Natural killer cell (primary cell): Measurements from ENCODE around the gene SEMA6B. TPM values are rescaled to one million over a fixed set of nuclear protein-coding genes. Genes with fewer than 3 reads are reported as not detected.

Experiments
- ATAC-seq, 3 donors: fragments of 150-1000 bp in 2 of 3; fragments of 200-7000 bp in 1 of 3; cut with Tn5 transposase; 1 replicate in 1 of 3; 2 replicates in 2 of 3; pipeline ENCODE4 v1.10.0; 2021; ENCODE audit warnings: mild to moderate bottlenecking in 2 of 3, moderate library complexity in 2 of 3
- DNase-seq, 2 donors: peaks; one replicate each; pipeline versions ENCODE4 v3.0.0 to v3.0.0-alpha.2; 2013 to 2021; ENCODE audit warnings: mixed read lengths in 1 of 2
- H3K27ac ChIP-seq: one replicate; pipeline ENCODE4 v1.5.1; 2013; ENCODE audit warnings: mild to moderate bottlenecking, low read length
- H3K27me3 ChIP-seq: one replicate; pipeline ENCODE4 v1.6.1; 2013; ENCODE audit warnings: low read length; ENCODE audit not compliant: control insufficient read depth, insufficient read depth
- H3K36me3 ChIP-seq: one replicate; pipeline ENCODE4 v1.6.1; 2013; ENCODE audit warnings: low read length; ENCODE audit not compliant: control insufficient read depth, insufficient read depth
- H3K4me1 ChIP-seq: one replicate; pipeline ENCODE4 v1.6.1; 2013; ENCODE audit warnings: low read length; ENCODE audit not compliant: control insufficient read depth, insufficient read depth
- H3K4me3 ChIP-seq: one replicate; pipeline ENCODE4 v1.5.1; 2013; ENCODE audit warnings: low read length
- H3K9me3 ChIP-seq: one replicate; pipeline ENCODE4 v1.6.1; 2013; ENCODE audit warnings: low read length; ENCODE audit not compliant: control insufficient read depth, insufficient read depth
- H3K27ac Mint-ChIP-seq, 2 donors: one replicate each; pipeline ENCODE4 v1.8.0; 2022; ENCODE audit warnings: mild to moderate bottlenecking in 2 of 2, mixed read lengths in 2 of 2, moderate library complexity in 1 of 2
- H3K27me3 Mint-ChIP-seq, 2 donors: one replicate each; pipeline ENCODE4 v1.8.0; 2022; ENCODE audit warnings: low read depth in 2 of 2, mixed read lengths in 2 of 2
- H3K36me3 Mint-ChIP-seq: one replicate; pipeline ENCODE4 v1.8.0; 2022; ENCODE audit warnings: mixed read lengths
- H3K4me1 Mint-ChIP-seq, 2 donors: one replicate each; pipeline ENCODE4 v1.8.0; 2022; ENCODE audit warnings: mixed read lengths in 2 of 2
- H3K4me3 Mint-ChIP-seq: one replicate; pipeline ENCODE4 v1.8.0; 2022; ENCODE audit warnings: mild to moderate bottlenecking, moderate library complexity, mixed read lengths
- H3K9me3 Mint-ChIP-seq, 2 donors: one replicate each; pipeline ENCODE4 v1.8.0; 2022; ENCODE audit warnings: mixed read lengths in 2 of 2
- WGBS: methylation state at CpG from one replicate; pipeline ENCODE4 v1.1.7; 2013; ENCODE audit warnings: missing lambda C conversion rate; ENCODE audit not compliant: insufficient coverage; 5-methylcytosine and 5-hydroxymethylcytosine counted together
- intact Hi-C: fragments of 100-400 bp; cut with micrococcal nuclease; formaldehyde crosslinking; loops from one replicate; pipeline ENCODE4 v1.14.2; 2022
- total RNA-seq, 4 donors: library from RNA; stranded (reverse); fragments of 120-200 nt in 1 of 4; gene quantifications; one replicate each; pipeline versions ENCODE4 v1.2.3 to v1.2.4, GENCODE V29; 2013 to 2022
- TF ChIP-seq, protein P1 (sequence below): fragments of 200-600 bp; IDR thresholded peaks from one replicate; pipeline ENCODE4 v1.8.0; 2022; ENCODE audit warnings: antibody characterized with exemption

SEMA6B gene
- total RNA-seq, 3 donors from 2014 or later (not counting 1 experiment from before 2014, with no cell fraction given), result 0.50 to 5.4 TPM; not detected in 1

- no peak overlapping the region for H3K27ac Mint-ChIP-seq
- no peaks in the 10 kb centered on the region for H3K36me3 Mint-ChIP-seq
- peaks cover 16% of the 10 kb centered on the region for H3K36me3 ChIP-seq
- intact Hi-C loops, result no loop called here
- no peaks in the 10 kb centered on the region for H3K9me3 ChIP-seq
- 96% methylated on average over 25 of the region's 25 CpGs for WGBS
- no peak overlapping the region for H3K27ac ChIP-seq
- H3K9me3 Mint-ChIP-seq, result no peaks in the 10 kb centered on the region
- H3K4me1 ChIP-seq, result no peaks in the 10 kb centered on the region
- ATAC-seq, result no peak
- no peaks in the 10 kb centered on the region for H3K27me3 ChIP-seq
- no peaks in the 10 kb centered on the region for H3K27me3 Mint-ChIP-seq
- H3K4me3 Mint-ChIP-seq, result no peak overlapping the region
- TF ChIP-seq, protein P1, sequence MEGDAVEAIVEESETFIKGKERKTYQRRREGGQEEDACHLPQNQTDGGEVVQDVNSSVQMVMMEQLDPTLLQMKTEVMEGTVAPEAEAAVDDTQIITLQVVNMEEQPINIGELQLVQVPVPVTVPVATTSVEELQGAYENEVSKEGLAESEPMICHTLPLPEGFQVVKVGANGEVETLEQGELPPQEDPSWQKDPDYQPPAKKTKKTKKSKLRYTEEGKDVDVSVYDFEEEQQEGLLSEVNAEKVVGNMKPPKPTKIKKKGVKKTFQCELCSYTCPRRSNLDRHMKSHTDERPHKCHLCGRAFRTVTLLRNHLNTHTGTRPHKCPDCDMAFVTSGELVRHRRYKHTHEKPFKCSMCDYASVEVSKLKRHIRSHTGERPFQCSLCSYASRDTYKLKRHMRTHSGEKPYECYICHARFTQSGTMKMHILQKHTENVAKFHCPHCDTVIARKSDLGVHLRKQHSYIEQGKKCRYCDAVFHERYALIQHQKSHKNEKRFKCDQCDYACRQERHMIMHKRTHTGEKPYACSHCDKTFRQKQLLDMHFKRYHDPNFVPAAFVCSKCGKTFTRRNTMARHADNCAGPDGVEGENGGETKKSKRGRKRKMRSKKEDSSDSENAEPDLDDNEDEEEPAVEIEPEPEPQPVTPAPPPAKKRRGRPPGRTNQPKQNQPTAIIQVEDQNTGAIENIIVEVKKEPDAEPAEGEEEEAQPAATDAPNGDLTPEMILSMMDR, result no peak
- DNase-seq, result no peak
- H3K4me1 Mint-ChIP-seq, result peaks cover 4 to 12% of the 10 kb centered on the region in 2 donors
- no peak overlapping the region for H3K4me3 ChIP-seq
These were observed 57.8 kb downstream of the SEMA6B start for GRCh38 chr19:4501691-4502090.

GRCh38 chr19:4500841-4501591 lies 58.5 kb downstream of the SEMA6B start:
- Mint-ChIP-seq H3K4me3 (no peak overlapping the region), H3K36me3 (no peaks in the 10 kb centered on the region), H3K27me3 (no peaks in the 10 kb centered on the region), H3K27ac (no peak overlapping the region), H3K4me1 (peaks cover 0 to 5% of the 10 kb centered on the region in 2 donors), H3K9me3 (no peaks in the 10 kb centered on the region)
- no peak overlapping the region for H3K4me3 ChIP-seq
- TF ChIP-seq, protein P1, result no peak
- H3K27me3 ChIP-seq, result no peaks in the 10 kb centered on the region
- H3K27ac ChIP-seq, result no peak overlapping the region
- peaks cover 21% of the 10 kb centered on the region for H3K36me3 ChIP-seq
- ATAC-seq (no peak), DNase-seq (no peak)
- H3K9me3 ChIP-seq, result no peaks in the 10 kb centered on the region
- WGBS, result 95% methylated on average over 29 of the region's 29 CpGs
- intact Hi-C loops, result no loop called here
- H3K4me1 ChIP-seq, result no peaks in the 10 kb centered on the region

- H3K4me1 Mint-ChIP-seq, result no peaks in the 10 kb centered on the region
- Histone ChIP-seq H3K4me1 (no peaks in the 10 kb centered on the region), H3K27ac (no peak overlapping the region), H3K36me3 (peaks cover 27% of the 10 kb centered on the region), H3K4me3 (no peak overlapping the region), H3K9me3 (no peaks in the 10 kb centered on the region), H3K27me3 (no peaks in the 10 kb centered on the region)
- H3K27ac Mint-ChIP-seq, result no peak overlapping the region
- H3K4me3 Mint-ChIP-seq, result no peak overlapping the region
- H3K27me3 Mint-ChIP-seq, result no peaks in the 10 kb centered on the region
- ATAC-seq (no peak), DNase-seq (no peak)
- no peaks in the 10 kb centered on the region for H3K36me3 Mint-ChIP-seq
- TF ChIP-seq, protein P1, result no peak
- no peaks in the 10 kb centered on the region for H3K9me3 Mint-ChIP-seq
- WGBS, result 98% methylated on average over 15 of the region's 15 CpGs
- intact Hi-C loops, result no loop called here
These were observed 59.6 kb downstream of the SEMA6B start for GRCh38 chr19:4499855-4500254.

GRCh38 chr19:4499318-4499717 lies 60.2 kb downstream of the SEMA6B start:
- H3K4me1 Mint-ChIP-seq, result no peaks in the 10 kb centered on the region
- H3K9me3 Mint-ChIP-seq, result no peaks in the 10 kb centered on the region
- Histone ChIP-seq H3K9me3 (no peaks in the 10 kb centered on the region), H3K27ac (no peak overlapping the region), H3K4me3 (no peak overlapping the region), H3K27me3 (no peaks in the 10 kb centered on the region), H3K4me1 (no peaks in the 10 kb centered on the region), H3K36me3 (peaks cover 30% of the 10 kb centered on the region)
- DNase-seq (no peak), ATAC-seq (no peak)
- TF ChIP-seq, protein P1, result no peak
- whole genome bisulfite sequencing, result 97% methylated on average over 23 of the region's 23 CpGs
- no peak overlapping the region for H3K27ac Mint-ChIP-seq
- H3K36me3 Mint-ChIP-seq, result no peaks in the 10 kb centered on the region
- no peak overlapping the region for H3K4me3 Mint-ChIP-seq
- no peaks in the 10 kb centered on the region for H3K27me3 Mint-ChIP-seq
- intact Hi-C loops, result no loop called here
